ENCODE results near the gene HMGN4. TPM values are rescaled to one million over a fixed set of nuclear protein-coding genes. Genes with fewer than 3 reads are reported as not detected.

HMGN4 gene
- total and polyA plus RNA-seq, 2 donors (not counting 3 experiments of a cell fraction or from before 2014, with no cell fraction given): 13.1 to 36.9 TPM

DNA sequence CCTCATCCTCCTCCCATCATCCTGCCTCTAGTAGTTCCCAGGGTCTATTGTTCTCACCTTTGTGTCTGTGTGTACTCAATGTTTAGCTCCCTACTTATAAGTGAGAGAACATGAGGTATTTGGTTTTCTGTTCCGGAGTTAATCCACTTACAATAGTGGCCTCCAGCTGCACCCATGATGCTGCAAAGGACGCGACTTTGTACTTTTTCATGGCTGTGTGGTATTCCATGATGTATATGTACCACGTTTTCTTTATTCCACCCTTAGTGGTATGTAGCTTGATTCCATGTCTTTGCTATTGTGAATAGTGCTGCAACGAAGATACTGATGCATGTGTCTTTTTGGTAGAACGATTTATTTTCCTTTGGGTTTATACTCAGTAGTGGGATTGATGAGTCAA lies 40.1 kb downstream of the HMGN4 start:
- Histone ChIP-seq H3K9me1 (replicated peaks; ENCODE audit: control insufficient read depth, extremely low read depth, insufficient read depth, low read length) (no peaks in the 10 kb centered on the region), H3K4me3 (replicated peaks in 1 of 3; ENCODE audit: insufficient read depth in 1 of 3, low read depth in 1 of 3, low read length in 3 of 3) (no peak overlapping the region), H2AFZ (ENCODE audit: low read depth, low read length) (no peak overlapping the region), H3K9me3 (replicated peaks; ENCODE audit: control insufficient read depth, insufficient read depth, low read length) (no peaks in the 10 kb centered on the region), H3K9ac (replicated peaks; ENCODE audit: extremely low read depth, insufficient read depth, low read length) (no peak overlapping the region), H3K27ac (ENCODE audit: insufficient read depth, low read depth, low read length) (no peak overlapping the region), H3K4me2 (ENCODE audit: insufficient read depth, low read length) (no peak overlapping the region), H3K36me3 (ENCODE audit: control insufficient read depth in 2 of 2, extremely low read depth in 1 of 2, insufficient read depth in 2 of 2, low read length in 2 of 2) (no peaks in the 10 kb centered on the region), H4K20me1 (replicated peaks; ENCODE audit: control insufficient read depth, extremely low read depth, insufficient read depth, low read length) (no peaks in the 10 kb centered on the region), H3K4me1 (ENCODE audit: control insufficient read depth, extremely low read depth, insufficient read depth, low read length) (peaks cover 4% of the 10 kb centered on the region), H3K27me3 (ENCODE audit: control insufficient read depth in 2 of 2, insufficient read depth in 2 of 2, low read length in 2 of 2) (peaks cover 18 to 21% of the 10 kb centered on the region in 2 experiments), H3K79me2 (ENCODE audit: control insufficient read depth, insufficient read depth, low read length) (no peaks in the 10 kb centered on the region)
- ChIA-PET CTCF (interaction anchor here (1.1 to 14.8 kb wide), 3 partner anchors 11 to 282 kb away, joined by 3 to 359 read pairs (median 21); partner anchors contain the start of gene ABT1), POLR2A (interaction anchor here (0.6 kb wide), 1 partner anchor 11 kb away, joined by 8 read pairs; no protein-coding TSS in a partner anchor)
- BruUV-seq (replicated peaks): no TSS peak
- dilution Hi-C loops (cut with MboI; ENCODE audit: extremely low pct_ligation_motif_present, low sequenced_read_pairs) (no loop called here), intact Hi-C loops (cut with micrococcal nuclease) (loop anchor here (10.0 kb wide), 1 partner anchor 897 kb away; the partner anchor contains the start of gene ZNF184)
- no peak for TF ChIP-seq FOS (IDR thresholded peaks at IDR 0.05; ENCODE audit: borderline replicate concordance, insufficient read depth, low read length)
- TF ChIP-seq, protein P1, sequence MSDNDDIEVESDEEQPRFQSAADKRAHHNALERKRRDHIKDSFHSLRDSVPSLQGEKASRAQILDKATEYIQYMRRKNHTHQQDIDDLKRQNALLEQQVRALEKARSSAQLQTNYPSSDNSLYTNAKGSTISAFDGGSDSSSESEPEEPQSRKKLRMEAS (IDR thresholded peaks at IDR 0.05; ENCODE audit: insufficient read depth, insufficient read length): no peak
- TF ChIP-seq EZH2 (IDR thresholded peaks at IDR 0.05; ENCODE audit: borderline replicate concordance, low read depth, low read length, severe bottlenecking): no peak
- FAIRE-seq (no peak), DNase-seq (ENCODE audit: low read depth, low spot score) (no peak)

DNA sequence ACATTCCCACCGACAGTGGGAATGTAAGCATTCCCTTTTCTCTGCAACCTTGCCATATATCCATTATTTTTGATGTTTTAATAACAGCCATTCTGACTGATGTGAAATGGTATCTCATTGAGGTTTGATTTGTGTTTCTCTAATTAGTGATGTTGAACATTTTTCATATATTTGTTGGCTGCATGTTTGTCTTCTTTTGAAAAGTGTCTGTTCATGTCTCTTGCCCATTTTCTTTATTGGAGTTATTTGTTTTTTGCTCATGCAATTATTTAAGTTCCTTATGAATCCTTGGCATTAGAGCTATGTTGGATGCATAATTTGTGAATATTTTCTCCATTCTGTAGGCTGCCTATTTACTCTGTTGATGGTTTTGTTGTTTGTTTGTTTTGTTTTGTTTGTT lies 40.6 kb downstream of the HMGN4 start:
- Histone ChIP-seq H3K4me3 (replicated peaks in 1 of 3; ENCODE audit: insufficient read depth in 1 of 3, low read depth in 1 of 3, low read length in 3 of 3) (no peak overlapping the region), H3K4me1 (ENCODE audit: control insufficient read depth, extremely low read depth, insufficient read depth, low read length) (peaks cover 4% of the 10 kb centered on the region), H3K27ac (ENCODE audit: insufficient read depth, low read depth, low read length) (no peak overlapping the region), H4K20me1 (replicated peaks; ENCODE audit: control insufficient read depth, extremely low read depth, insufficient read depth, low read length) (no peaks in the 10 kb centered on the region), H3K9me1 (replicated peaks; ENCODE audit: control insufficient read depth, extremely low read depth, insufficient read depth, low read length) (no peaks in the 10 kb centered on the region), H2AFZ (ENCODE audit: low read depth, low read length) (no peak overlapping the region), H3K4me2 (ENCODE audit: insufficient read depth, low read length) (no peak overlapping the region), H3K79me2 (ENCODE audit: control insufficient read depth, insufficient read depth, low read length) (no peaks in the 10 kb centered on the region), H3K27me3 (ENCODE audit: control insufficient read depth in 2 of 2, insufficient read depth in 2 of 2, low read length in 2 of 2) (peaks cover 21% of the 10 kb centered on the region in 2 experiments), H3K36me3 (ENCODE audit: control insufficient read depth in 2 of 2, extremely low read depth in 1 of 2, insufficient read depth in 2 of 2, low read length in 2 of 2) (no peaks in the 10 kb centered on the region), H3K9ac (replicated peaks; ENCODE audit: extremely low read depth, insufficient read depth, low read length) (no peak overlapping the region), H3K9me3 (replicated peaks; ENCODE audit: control insufficient read depth, insufficient read depth, low read length) (no peaks in the 10 kb centered on the region)
- ChIA-PET CTCF (interaction anchor here (1.1 to 14.8 kb wide), 3 partner anchors 10 to 283 kb away, joined by 3 to 359 read pairs (median 21); partner anchors contain the start of gene ABT1), POLR2A (no interaction called here)
- dilution Hi-C loops (cut with MboI; ENCODE audit: extremely low pct_ligation_motif_present, low sequenced_read_pairs) (no loop called here), intact Hi-C loops (cut with micrococcal nuclease) (loop anchor here (10.0 kb wide), 1 partner anchor 896 kb away; the partner anchor contains the start of gene ZNF184)
- DNase-seq (ENCODE audit: low read depth, low spot score): no peak
- TF ChIP-seq, protein P2, sequence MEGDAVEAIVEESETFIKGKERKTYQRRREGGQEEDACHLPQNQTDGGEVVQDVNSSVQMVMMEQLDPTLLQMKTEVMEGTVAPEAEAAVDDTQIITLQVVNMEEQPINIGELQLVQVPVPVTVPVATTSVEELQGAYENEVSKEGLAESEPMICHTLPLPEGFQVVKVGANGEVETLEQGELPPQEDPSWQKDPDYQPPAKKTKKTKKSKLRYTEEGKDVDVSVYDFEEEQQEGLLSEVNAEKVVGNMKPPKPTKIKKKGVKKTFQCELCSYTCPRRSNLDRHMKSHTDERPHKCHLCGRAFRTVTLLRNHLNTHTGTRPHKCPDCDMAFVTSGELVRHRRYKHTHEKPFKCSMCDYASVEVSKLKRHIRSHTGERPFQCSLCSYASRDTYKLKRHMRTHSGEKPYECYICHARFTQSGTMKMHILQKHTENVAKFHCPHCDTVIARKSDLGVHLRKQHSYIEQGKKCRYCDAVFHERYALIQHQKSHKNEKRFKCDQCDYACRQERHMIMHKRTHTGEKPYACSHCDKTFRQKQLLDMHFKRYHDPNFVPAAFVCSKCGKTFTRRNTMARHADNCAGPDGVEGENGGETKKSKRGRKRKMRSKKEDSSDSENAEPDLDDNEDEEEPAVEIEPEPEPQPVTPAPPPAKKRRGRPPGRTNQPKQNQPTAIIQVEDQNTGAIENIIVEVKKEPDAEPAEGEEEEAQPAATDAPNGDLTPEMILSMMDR (IDR thresholded peaks at IDR 0.05; ENCODE audit: extremely low read depth in 1 of 2, insufficient read depth in 1 of 2, low read depth in 1 of 2, low read length in 2 of 2): no peak
- TF ChIP-seq MYC (IDR thresholded peaks at IDR 0.05; ENCODE audit: low read depth, low read length) (no peak), GATA2 (IDR thresholded peaks at IDR 0.05; ENCODE audit: insufficient read depth, insufficient read length, low read depth, low read length) (no peak), EZH2 (IDR thresholded peaks at IDR 0.05; ENCODE audit: borderline replicate concordance, low read depth, low read length, severe bottlenecking) (no peak), FOS (IDR thresholded peaks at IDR 0.05; ENCODE audit: borderline replicate concordance, insufficient read depth, low read length) (no peak), POLR2AphosphoS5 (IDR thresholded peaks at IDR 0.05; ENCODE audit: insufficient read depth, low read depth, low read length) (no peak), JUN (IDR thresholded peaks at IDR 0.05; ENCODE audit: borderline replicate concordance, insufficient read depth, insufficient read length, low read depth) (no peak), POLR2A (IDR thresholded peaks at IDR 0.05; ENCODE audit: low read depth, low read length) (no peak)
- TF ChIP-seq, protein P1 (IDR thresholded peaks at IDR 0.05; ENCODE audit: insufficient read depth, insufficient read length): no peak
- FAIRE-seq: no peak
- no TSS peak for BruUV-seq (replicated peaks)
